OCI-LY1 (cell line): ENCODE results near the gene CDH13.

ENCODE experiments used
- H2AFZ ChIP-seq: fragments of 200-600 bp; sonication (generic), shearing (Covaris generic); 2 replicates; pipeline ENCODE4 v1.6.0; 2014; ENCODE audit warnings: antibody characterized with exemption, mild to moderate bottlenecking, low read length
- H3F3A ChIP-seq: fragments of 200-600 bp; sonication (generic), shearing (Covaris generic); 2 replicates; pipeline ENCODE4 v1.6.0; 2014; ENCODE audit warnings: mild to moderate bottlenecking, antibody characterized with exemption, low read length, moderate library complexity; ENCODE audit not compliant: insufficient read depth
- H3K27ac ChIP-seq: fragments of 200-600 bp; sonication (generic); 2 replicates; pipeline ENCODE4 v1.5.1; 2014; ENCODE audit warnings: low read length, mixed run types, mild to moderate bottlenecking, low read depth; ENCODE audit not compliant: poor library complexity, severe bottlenecking
- H3K27me3 ChIP-seq: fragments of 200-600 bp; sonication (generic); 2 replicates; pipeline ENCODE4 v1.6.0; 2014; ENCODE audit warnings: antibody characterized with exemption, mild to moderate bottlenecking, low read length, moderate library complexity; ENCODE audit not compliant: insufficient read depth
- H3K36me3 ChIP-seq: fragments of 200-600 bp; sonication (generic); 2 replicates; pipeline ENCODE4 v1.6.1; 2014; ENCODE audit warnings: mild to moderate bottlenecking, antibody characterized with exemption, low read length, moderate library complexity, mixed read lengths; ENCODE audit not compliant: insufficient read depth
- H3K4me1 ChIP-seq: fragments of 200-600 bp; sonication (generic); 2 replicates; pipeline ENCODE4 v1.5.1; 2014; ENCODE audit warnings: mild to moderate bottlenecking, low read length, moderate library complexity; ENCODE audit not compliant: insufficient read depth, severe bottlenecking
- H3K4me2 ChIP-seq: fragments of 200-600 bp; sonication (generic), shearing (Covaris generic); 2 replicates; pipeline ENCODE4 v1.6.1; 2014; ENCODE audit warnings: low read length
- H3K4me3 ChIP-seq: fragments of 200-600 bp; sonication (generic); 2 replicates; pipeline ENCODE4 v1.5.1; 2014; ENCODE audit warnings: low read length, low read depth, mild to moderate bottlenecking, mixed read lengths; ENCODE audit not compliant: poor library complexity, severe bottlenecking
- H3K79me2 ChIP-seq: fragments of 200-600 bp; shearing (Covaris generic); 2 replicates; pipeline ENCODE4 v1.6.1; 2016; ENCODE audit warnings: mixed run types, low read length, mixed read lengths; ENCODE audit not compliant: insufficient read depth
- H3K9ac ChIP-seq: fragments of 200-600 bp; sonication (generic), shearing (Covaris generic); 2 replicates; pipeline ENCODE4 v1.6.1; 2014; ENCODE audit warnings: mild to moderate bottlenecking, low read length, mixed read lengths
- H3K9me2 ChIP-seq: fragments of 200-600 bp; sonication (generic), shearing (Covaris generic); 2 replicates; pipeline ENCODE4 v1.6.1; 2014; ENCODE audit warnings: low read depth, mild to moderate bottlenecking, low read length, mixed read lengths
- H3K9me3 ChIP-seq: fragments of 200-600 bp; shearing (Covaris generic); 2 replicates; pipeline ENCODE4 v1.6.1; 2014; ENCODE audit warnings: low read length, mixed read lengths
- H4K20me1 ChIP-seq: fragments of 200-600 bp; sonication (generic), shearing (Covaris generic); 2 replicates; pipeline ENCODE4 v1.6.0; 2016; ENCODE audit warnings: mild to moderate bottlenecking, low read length; ENCODE audit not compliant: insufficient read depth
- EZH2 ChIP-seq: fragments of 200-600 bp; sonication (generic), shearing (Covaris generic); IDR thresholded peaks from 2 replicates; pipeline ENCODE4 v1.8.0; 2017; ENCODE audit warnings: borderline replicate concordance, mixed run types, mild to moderate bottlenecking, antibody characterized with exemption, low read length, moderate library complexity, mixed read lengths
- TF ChIP-seq, protein P1 (sequence below): fragments of 200-600 bp; sonication (generic), shearing (Covaris generic); IDR thresholded peaks from 2 replicates; pipeline ENCODE4 v1.5.1; 2017; ENCODE audit warnings: mild to moderate bottlenecking, antibody characterized with exemption, low read length, moderate library complexity, mixed read lengths

CDH13 gene

GRCh38 chr16:83205896-83206295 is 579.1 kb downstream of the CDH13 start:
- H3K4me3 ChIP-seq, result no peak overlapping the region
- H3K4me1 ChIP-seq, result no peaks in the 10 kb centered on the region
- no peaks in the 10 kb centered on the region for H3K36me3 ChIP-seq
- no peaks in the 10 kb centered on the region for H4K20me1 ChIP-seq
- TF ChIP-seq, protein P1, sequence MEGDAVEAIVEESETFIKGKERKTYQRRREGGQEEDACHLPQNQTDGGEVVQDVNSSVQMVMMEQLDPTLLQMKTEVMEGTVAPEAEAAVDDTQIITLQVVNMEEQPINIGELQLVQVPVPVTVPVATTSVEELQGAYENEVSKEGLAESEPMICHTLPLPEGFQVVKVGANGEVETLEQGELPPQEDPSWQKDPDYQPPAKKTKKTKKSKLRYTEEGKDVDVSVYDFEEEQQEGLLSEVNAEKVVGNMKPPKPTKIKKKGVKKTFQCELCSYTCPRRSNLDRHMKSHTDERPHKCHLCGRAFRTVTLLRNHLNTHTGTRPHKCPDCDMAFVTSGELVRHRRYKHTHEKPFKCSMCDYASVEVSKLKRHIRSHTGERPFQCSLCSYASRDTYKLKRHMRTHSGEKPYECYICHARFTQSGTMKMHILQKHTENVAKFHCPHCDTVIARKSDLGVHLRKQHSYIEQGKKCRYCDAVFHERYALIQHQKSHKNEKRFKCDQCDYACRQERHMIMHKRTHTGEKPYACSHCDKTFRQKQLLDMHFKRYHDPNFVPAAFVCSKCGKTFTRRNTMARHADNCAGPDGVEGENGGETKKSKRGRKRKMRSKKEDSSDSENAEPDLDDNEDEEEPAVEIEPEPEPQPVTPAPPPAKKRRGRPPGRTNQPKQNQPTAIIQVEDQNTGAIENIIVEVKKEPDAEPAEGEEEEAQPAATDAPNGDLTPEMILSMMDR, result no peak
- TF ChIP-seq EZH2, result no peak
- H3K9ac ChIP-seq, result no peak overlapping the region
- H3K27me3 ChIP-seq, result peaks cover 3% of the 10 kb centered on the region; the same call in 1 of the 2 replicates
- no peaks in the 10 kb centered on the region for H3K9me3 ChIP-seq
- no peaks in the 10 kb centered on the region for H3K79me2 ChIP-seq
- no peaks in the 10 kb centered on the region for H3K9me2 ChIP-seq
- no peak overlapping the region for H3K27ac ChIP-seq
- H3F3A ChIP-seq, result no peaks in the 10 kb centered on the region
- no peak overlapping the region for H3K4me2 ChIP-seq
- H2AFZ ChIP-seq, result no peak overlapping the region

DNA sequence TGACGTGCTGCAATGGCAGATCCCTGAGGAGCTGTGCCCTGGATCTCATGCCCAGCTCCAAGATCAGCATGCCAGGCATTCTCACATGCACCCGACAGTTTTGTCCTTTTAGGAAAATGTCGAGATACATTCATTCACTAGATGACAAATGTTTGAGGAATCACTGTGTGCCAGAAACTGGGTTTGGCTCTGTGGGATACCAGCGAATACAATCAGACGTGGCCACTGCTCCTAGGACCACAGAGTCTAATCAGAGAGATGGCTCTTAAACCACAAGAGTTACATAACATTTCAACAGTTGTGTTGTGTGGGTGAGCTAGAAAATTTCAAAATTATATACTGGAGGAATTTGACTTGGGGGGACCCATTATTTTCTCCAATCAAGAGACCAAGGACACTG is 579.7 kb downstream of the CDH13 start:
- Histone ChIP-seq H4K20me1 (no peaks in the 10 kb centered on the region), H3K4me3 (no peak overlapping the region), H3K9ac (no peak overlapping the region), H3K79me2 (no peaks in the 10 kb centered on the region), H2AFZ (no peak overlapping the region), H3F3A (no peaks in the 10 kb centered on the region), H3K4me2 (no peak overlapping the region), H3K27me3 (peaks cover 3% of the 10 kb centered on the region; the same call in 1 of the 2 replicates), H3K4me1 (no peaks in the 10 kb centered on the region), H3K36me3 (no peaks in the 10 kb centered on the region), H3K9me3 (no peaks in the 10 kb centered on the region), H3K9me2 (no peaks in the 10 kb centered on the region), H3K27ac (no peak overlapping the region)
- TF ChIP-seq EZH2, result no peak
- TF ChIP-seq, protein P1, result no peak

DNA sequence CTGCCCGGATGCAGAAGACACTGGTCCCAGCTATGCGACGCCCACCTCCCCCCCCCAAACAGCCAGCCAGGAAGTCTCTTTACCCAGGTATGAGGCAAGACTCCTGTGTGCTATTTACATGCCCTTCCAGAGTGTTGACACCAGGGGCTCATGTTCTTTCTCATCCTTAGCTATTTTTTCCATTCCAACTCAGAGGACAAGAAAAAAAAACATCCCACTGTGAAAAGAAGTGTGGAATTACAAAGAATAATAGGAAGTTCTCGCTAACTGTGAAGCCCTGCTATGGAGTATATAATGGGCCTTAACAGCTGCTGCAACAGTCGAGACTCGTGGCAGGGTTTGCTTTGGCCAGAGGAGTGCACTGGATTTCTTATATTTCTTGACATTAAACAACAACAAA is 584.9 kb downstream of the CDH13 start:
- TF ChIP-seq, protein P1, result no peak
- TF ChIP-seq EZH2, result no peak
- H3K27ac ChIP-seq, result no peak overlapping the region
- no peaks in the 10 kb centered on the region for H3K79me2 ChIP-seq
- no peaks in the 10 kb centered on the region for H3F3A ChIP-seq
- H3K4me1 ChIP-seq, result no peaks in the 10 kb centered on the region
- H3K9me3 ChIP-seq, result no peaks in the 10 kb centered on the region
- no peak overlapping the region for H3K4me2 ChIP-seq
- no peaks in the 10 kb centered on the region for H3K9me2 ChIP-seq
- H3K9ac ChIP-seq, result no peak overlapping the region
- H3K36me3 ChIP-seq, result no peaks in the 10 kb centered on the region
- no peaks in the 10 kb centered on the region for H4K20me1 ChIP-seq
- H3K4me3 ChIP-seq, result no peak overlapping the region
- H2AFZ ChIP-seq, result no peak overlapping the region
- H3K27me3 ChIP-seq, result no peaks in the 10 kb centered on the region
